SK-N-MC (cell line): ENCODE data around the gene NT5DC3.

Source experiments
- DNase-seq: peaks from one replicate; pipeline ENCODE4 v3.0.0-alpha.2; 2011; ENCODE audit warnings: low read depth, low spot score
- H3K27ac ChIP-seq: fragments of 200-600 bp; sonication (generic); 2 replicates; pipeline ENCODE4 v1.5.1; 2016; ENCODE audit warnings: mixed run types
- H3K36me3 ChIP-seq: fragments of 200-600 bp; sonication (generic); 2 replicates; pipeline ENCODE4 v1.6.1; 2017; ENCODE audit warnings: antibody characterized with exemption, low read length, mixed read lengths; ENCODE audit not compliant: insufficient read depth
- H3K4me3 ChIP-seq: fragments of 200-600 bp; sonication (generic); 2 replicates; pipeline ENCODE4 v1.5.1; 2016
- H3K9ac ChIP-seq: fragments of 200-600 bp; sonication (generic); 2 replicates; pipeline ENCODE4 v1.8.0; 2017; ENCODE audit warnings: mixed run types, mixed read lengths; ENCODE audit not compliant: insufficient read length
- H3K9me3 ChIP-seq: fragments of 200-600 bp; sonication (generic); 2 replicates; pipeline ENCODE4 v1.6.1; 2017; ENCODE audit warnings: low read depth, mild to moderate bottlenecking, antibody characterized with exemption, low read length, moderate library complexity, mixed read lengths
- EZH2 ChIP-seq: fragments of 200-600 bp; sonication (generic); IDR thresholded peaks from one replicate; pipeline ENCODE4 v1.6.1; 2017; ENCODE audit warnings: antibody characterized with exemption
- FOXP2 ChIP-seq: optimal IDR thresholded peaks from 2 replicates; pipeline ENCODE3; 2011; ENCODE audit warnings: mild to moderate bottlenecking, moderate library complexity; ENCODE audit not compliant: insufficient read depth; ENCODE audit errors: extremely low read length, control extremely low read depth
- POLR2AphosphoS5 ChIP-seq: IDR thresholded peaks from 2 replicates; pipeline ENCODE4 v1.6.1; 2012; ENCODE audit warnings: mild to moderate bottlenecking, low read depth, low read length, borderline replicate concordance

The NT5DC3 gene

DNA sequence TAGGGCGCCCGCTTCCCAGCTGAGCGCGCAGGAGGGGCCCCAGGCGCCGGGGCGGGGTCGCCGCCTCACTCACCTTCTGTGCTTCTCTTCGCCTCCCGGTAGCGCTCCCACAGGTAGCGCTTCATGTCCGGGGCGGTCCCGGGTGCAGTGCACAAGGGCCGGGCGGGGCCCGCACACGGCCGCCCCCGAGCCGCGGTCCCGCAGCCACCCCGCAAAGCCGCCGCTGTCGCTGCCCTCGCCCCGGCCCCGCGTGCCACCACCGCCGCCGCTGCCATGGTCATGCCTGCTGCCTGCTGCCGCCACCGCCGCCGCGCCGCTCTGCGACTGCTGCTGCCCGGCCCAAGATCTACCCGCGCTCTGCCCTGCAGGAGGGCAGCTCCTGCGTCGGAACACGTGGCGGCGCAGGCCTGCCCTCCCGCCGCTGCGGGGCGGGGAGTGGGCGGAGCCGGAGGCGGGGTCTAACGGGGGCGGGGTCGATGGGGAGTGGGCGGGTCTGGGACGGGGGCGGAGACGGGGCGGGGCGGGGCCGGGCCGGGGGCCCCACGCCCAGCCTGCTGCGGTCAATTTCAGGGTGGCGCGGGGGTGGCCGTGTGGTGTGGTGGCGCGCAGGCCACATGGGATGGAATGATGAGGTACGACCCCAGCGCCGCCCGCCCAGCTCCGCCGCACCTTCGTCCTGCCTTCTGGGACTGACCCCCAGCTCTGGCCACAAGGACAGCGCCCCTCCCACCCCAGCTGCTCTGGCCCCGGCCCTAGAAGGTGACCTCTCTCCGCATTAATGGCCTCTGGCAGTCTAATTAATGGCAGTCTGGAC is at the start of gene NT5DC3:
NT5DC3 (minus strand) TSS at position 359 of the 814 bp plus-strand sequence; CDS start at position 281, 78 bp downstream.
- no peak for DNase-seq
- H3K27ac ChIP-seq = no peak within 1 kb of the TSS
- TF ChIP-seq FOXP2 = no peak
- no peak for TF ChIP-seq EZH2
- peak; percentile 88 for TF ChIP-seq POLR2AphosphoS5
- H3K36me3 ChIP-seq = no peaks in the 10 kb centered on the region; the same call in 1 of the 2 replicates
- H3K9me3 ChIP-seq = no peaks in the 10 kb centered on the region
- H3K9ac ChIP-seq = peak within 1 kb of the TSS; percentile 86
- peak within 1 kb of the TSS; percentile 89 for H3K4me3 ChIP-seq

DNA sequence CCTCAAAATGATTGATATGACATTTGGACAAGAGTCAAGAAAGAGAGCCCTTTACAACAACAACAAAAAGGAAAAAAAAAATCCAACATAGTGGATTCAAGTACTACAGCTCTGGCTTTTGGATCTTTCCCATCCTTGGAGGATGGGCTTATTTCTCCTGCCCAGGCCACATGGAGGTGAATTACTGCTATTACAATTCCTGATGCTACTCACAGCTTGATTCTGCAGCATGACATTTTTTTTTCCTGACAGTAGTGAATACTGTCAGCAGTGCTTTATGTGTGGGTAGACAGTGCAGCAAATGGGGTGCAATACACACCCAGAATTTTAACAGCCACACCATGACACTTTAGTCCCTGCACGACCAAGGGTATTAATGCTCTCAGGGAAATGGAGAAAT is 46.7 kb upstream of the NT5DC3 start:
- DNase-seq = no peak
- Histone ChIP-seq H3K36me3 (no peaks in the 10 kb centered on the region), H3K27ac (no peak overlapping the region), H3K9me3 (no peaks in the 10 kb centered on the region), H3K9ac (no peak overlapping the region), H3K4me3 (no peak overlapping the region)
- no peak for TF ChIP-seq EZH2
- TF ChIP-seq POLR2AphosphoS5 = no peak
- no peak for TF ChIP-seq FOXP2

DNA sequence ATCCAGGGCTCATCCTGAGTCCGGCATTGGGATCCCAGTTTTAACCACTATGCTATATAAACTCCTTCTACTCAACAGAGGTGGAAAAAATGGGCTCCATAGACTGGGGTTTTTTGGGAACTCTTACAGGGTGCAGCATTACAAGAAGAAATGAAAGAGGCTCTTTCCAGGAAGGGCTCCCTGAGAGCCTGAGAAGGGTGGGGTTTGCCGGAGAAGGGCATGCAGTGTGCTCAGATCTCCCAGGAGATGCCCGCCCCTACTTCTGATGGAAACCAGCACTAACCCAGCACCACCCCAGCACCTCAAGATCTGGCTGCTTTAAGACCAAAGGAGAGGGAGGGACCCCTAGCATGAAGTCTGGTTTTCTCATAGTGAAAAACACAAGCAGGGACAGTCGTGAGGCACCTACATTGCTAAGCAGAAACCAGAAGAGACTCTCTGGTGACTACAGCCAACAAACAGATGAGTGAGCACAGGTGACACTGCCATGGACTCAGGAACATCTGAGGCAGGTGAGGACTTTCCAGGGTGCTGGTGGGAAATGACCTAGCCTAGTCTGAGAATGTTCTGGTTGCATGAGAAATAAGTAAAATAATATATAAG is 45.3 kb upstream of the NT5DC3 start:
- H3K9ac ChIP-seq = no peak overlapping the region
- TF ChIP-seq POLR2AphosphoS5 = no peak
- no peak for TF ChIP-seq EZH2
- no peak for TF ChIP-seq FOXP2
- DNase-seq = no peak
- H3K27ac ChIP-seq = no peak overlapping the region
- H3K4me3 ChIP-seq = no peak overlapping the region
- H3K9me3 ChIP-seq = no peaks in the 10 kb centered on the region
- H3K36me3 ChIP-seq = no peaks in the 10 kb centered on the region

DNA sequence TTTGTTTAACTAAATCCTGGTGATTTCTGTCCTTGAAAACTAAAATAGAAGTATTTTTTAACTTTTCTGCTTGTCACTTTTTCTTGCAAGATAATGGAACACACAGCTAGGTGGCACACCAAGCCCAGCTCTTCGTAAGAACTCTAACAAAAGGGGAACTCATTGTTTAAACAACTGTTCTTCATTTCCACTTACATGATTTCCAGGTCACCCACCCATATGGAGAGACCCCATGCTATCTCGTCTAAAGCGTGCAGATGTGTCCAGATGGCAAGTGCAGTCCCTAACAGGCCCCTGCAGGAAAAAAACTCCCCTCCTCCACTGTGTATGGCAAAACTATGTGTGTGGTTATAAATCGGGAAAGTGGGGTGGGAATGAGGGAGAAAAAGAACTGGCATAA is 43.3 kb upstream of the NT5DC3 start:
- H3K4me3 ChIP-seq = no peak overlapping the region
- no peak for TF ChIP-seq POLR2AphosphoS5
- no peak for TF ChIP-seq FOXP2
- no peak for TF ChIP-seq EZH2
- no peak overlapping the region for H3K27ac ChIP-seq
- H3K9ac ChIP-seq = no peak overlapping the region
- H3K36me3 ChIP-seq = no peaks in the 10 kb centered on the region
- peak; percentile 10 for DNase-seq
- no peaks in the 10 kb centered on the region for H3K9me3 ChIP-seq

DNA sequence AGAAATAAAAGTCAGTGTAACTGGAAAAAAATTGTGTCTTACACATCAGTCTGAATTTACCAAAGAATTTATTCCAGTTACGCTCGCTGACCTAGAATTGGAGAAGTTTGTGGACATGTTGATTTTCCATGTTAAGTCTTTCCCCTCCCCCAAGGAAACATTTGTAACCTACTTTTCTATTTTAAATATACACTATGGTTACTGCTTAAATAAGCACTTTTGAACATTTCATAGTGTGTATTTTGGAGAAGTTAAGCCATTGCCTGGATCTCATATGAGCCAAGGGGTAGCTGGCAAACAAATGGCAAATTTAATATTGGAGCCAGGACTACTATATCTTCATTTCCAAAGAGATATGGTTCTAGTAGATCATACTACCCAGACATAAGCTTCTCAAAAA is 42.9 kb upstream of the NT5DC3 start:
- DNase-seq = no peak
- H3K9me3 ChIP-seq = no peaks in the 10 kb centered on the region
- no peak overlapping the region for H3K9ac ChIP-seq
- no peak overlapping the region for H3K4me3 ChIP-seq
- H3K27ac ChIP-seq = no peak overlapping the region
- TF ChIP-seq EZH2 = no peak
- no peaks in the 10 kb centered on the region for H3K36me3 ChIP-seq

DNA sequence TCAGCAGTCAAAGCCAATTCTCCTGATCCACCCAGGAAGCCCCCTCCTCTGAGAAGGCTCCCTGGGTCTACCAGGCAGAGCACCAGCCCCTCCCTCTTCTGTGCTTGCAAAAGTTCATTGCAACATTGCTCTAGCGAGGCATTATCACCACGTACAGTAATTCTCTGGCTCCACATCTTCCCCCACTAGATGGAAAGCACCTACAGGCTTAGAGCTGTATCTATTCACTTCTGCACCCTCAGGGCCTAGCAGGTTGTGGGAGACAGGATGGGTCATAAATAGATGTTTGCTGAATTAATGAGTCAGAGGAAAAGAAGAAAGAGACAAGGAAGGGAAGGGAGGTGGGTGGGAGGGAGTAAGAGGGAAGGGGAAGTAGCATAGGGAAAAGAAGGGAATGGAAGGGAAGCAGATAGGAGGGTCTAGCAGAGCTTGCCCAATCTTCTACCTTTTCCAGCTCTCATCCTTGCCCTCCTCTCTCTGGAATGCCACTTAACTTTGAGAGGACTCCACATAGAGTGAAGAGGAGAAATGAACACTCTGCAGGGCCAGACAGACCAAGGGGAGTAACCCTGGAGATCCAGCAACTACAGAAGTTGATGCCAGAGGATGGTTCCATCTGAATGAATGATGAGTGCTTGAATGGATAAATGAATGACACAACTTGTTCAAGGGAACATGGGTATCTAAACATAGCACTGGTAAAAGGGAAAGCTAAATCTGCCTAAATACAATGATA is 42.0 kb upstream of the NT5DC3 start:
- Histone ChIP-seq H3K9ac (no peak overlapping the region), H3K27ac (no peak overlapping the region), H3K9me3 (no peaks in the 10 kb centered on the region), H3K4me3 (no peak overlapping the region), H3K36me3 (no peaks in the 10 kb centered on the region)
- no peak for DNase-seq
- no peak for TF ChIP-seq POLR2AphosphoS5
- no peak for TF ChIP-seq FOXP2
- TF ChIP-seq EZH2 = no peak

DNA sequence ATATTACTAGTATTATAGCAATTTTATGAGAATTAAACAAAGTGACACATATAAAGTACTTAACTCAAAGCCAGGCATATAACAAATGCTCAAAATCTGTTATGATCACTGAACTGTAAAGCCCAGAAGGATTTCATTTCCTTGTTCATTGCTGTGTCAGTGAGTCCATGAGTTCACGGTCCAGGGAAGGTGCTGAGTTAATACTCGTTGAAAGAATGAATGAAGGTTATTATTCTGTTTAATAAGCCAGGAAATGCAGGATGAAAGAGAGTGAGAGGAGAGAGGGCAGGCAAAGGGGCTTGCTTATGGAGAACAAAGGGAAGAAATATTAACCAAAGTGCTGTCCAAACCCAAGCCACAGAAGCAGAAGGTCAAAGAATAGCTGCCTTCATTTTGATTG is 40.2 kb upstream of the NT5DC3 start:
- Histone ChIP-seq H3K4me3 (no peak overlapping the region), H3K9me3 (no peaks in the 10 kb centered on the region), H3K9ac (no peak overlapping the region), H3K27ac (no peak overlapping the region), H3K36me3 (no peaks in the 10 kb centered on the region)
- no peak for DNase-seq
- TF ChIP-seq FOXP2 (no peak), POLR2AphosphoS5 (no peak), EZH2 (no peak)

DNA sequence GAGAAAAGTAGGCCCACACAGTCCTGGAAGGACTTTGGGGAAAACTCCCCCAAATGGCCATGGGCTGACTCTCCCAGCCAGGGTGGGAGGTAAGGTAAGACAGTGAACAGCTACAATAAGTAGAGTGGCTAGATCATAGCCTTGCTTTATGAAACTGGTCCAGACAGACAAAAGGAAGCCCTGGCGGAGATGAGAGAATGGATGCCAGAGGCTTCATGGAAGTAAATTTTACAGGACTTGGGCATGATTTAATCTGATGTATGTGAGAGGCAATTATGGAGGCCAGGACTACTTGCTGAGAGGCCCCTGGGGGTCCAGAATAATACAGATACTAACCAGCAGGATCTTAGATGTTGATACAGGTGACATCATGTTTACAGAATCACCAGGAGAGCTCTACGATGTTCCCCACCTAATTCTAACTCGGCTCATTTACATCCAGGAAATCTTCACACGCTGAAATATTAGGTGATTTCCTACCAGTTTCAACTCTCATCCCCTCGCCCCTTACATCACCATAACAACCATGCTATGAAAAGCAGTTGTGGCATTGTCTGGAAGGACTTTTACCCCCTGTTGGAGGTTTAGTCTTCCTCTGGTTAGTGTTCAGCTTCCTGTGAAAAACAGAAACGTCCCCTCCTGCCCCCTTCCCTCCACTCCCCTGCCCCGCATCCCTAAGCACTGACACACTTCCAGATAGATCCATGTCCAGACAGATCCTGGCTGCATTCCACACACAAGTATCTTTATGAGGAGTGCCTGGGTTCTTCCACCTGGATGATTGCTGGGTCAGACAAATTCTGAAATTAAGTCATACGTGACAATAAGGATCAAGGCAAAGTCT is 39.5 kb upstream of the NT5DC3 start:
- no peak overlapping the region for H3K9ac ChIP-seq
- DNase-seq = no peak
- no peak overlapping the region for H3K27ac ChIP-seq
- TF ChIP-seq EZH2 (no peak), POLR2AphosphoS5 (no peak), FOXP2 (no peak)
- no peaks in the 10 kb centered on the region for H3K9me3 ChIP-seq
- H3K4me3 ChIP-seq = no peak overlapping the region
- no peaks in the 10 kb centered on the region for H3K36me3 ChIP-seq
